Ishikawa (cell line): ENCODE results near the gene TBK1.

ENCODE experiments used
- CEBPB ChIP-seq: IDR thresholded peaks from 2 replicates; pipeline ENCODE4 v1.6.1; 2012
- CREB1 ChIP-seq: IDR thresholded peaks from 2 replicates; pipeline ENCODE4 v1.6.1; 2012; ENCODE audit warnings: low read depth
- EGR1 ChIP-seq: IDR thresholded peaks from 2 replicates; pipeline ENCODE4 v1.6.1; 2012
- EP300 ChIP-seq: IDR thresholded peaks from 2 replicates; pipeline ENCODE4 v1.6.1; 2012; ENCODE audit warnings: borderline replicate concordance
- FOXM1 ChIP-seq: IDR thresholded peaks from 2 replicates; pipeline ENCODE4 v1.6.1; 2012; ENCODE audit warnings: low read depth, borderline replicate concordance
- MAX ChIP-seq: IDR thresholded peaks from 2 replicates; pipeline ENCODE4 v1.6.1; 2012
- NFIC ChIP-seq: IDR thresholded peaks from 2 replicates; pipeline ENCODE4 v1.6.1; 2012
- RAD21 ChIP-seq: IDR thresholded peaks from 2 replicates; pipeline ENCODE4 v1.6.1; 2012; ENCODE audit warnings: low read depth
- REST ChIP-seq: IDR thresholded peaks from 2 replicates; pipeline ENCODE4 v1.6.1; 2012; ENCODE audit warnings: low read depth, mild to moderate bottlenecking
- TAF1 ChIP-seq: IDR thresholded peaks from 2 replicates; pipeline ENCODE4 v1.6.1; 2012; ENCODE audit warnings: low read depth, mild to moderate bottlenecking
- TCF12 ChIP-seq: IDR thresholded peaks from 2 replicates; pipeline ENCODE4 v1.6.1; 2012; ENCODE audit warnings: low read depth
- TEAD4 ChIP-seq: IDR thresholded peaks from 2 replicates; pipeline ENCODE4 v1.6.1; 2012
- USF1 ChIP-seq: IDR thresholded peaks from 2 replicates; pipeline ENCODE4 v1.6.1; 2012
- YY1 ChIP-seq: IDR thresholded peaks from 2 replicates; pipeline ENCODE4 v1.6.1; 2012; ENCODE audit warnings: low read depth
- ZBTB7A ChIP-seq: IDR thresholded peaks from 2 replicates; pipeline ENCODE4 v1.6.1; 2012; ENCODE audit warnings: low read depth

Gene TBK1

GRCh38 chr12:64486657-64487056 lies 34.7 kb downstream of the TBK1 start:
- TF ChIP-seq MAX (no peak), YY1 (no peak), NFIC (no peak), RAD21 (no peak), EGR1 (no peak), TAF1 (no peak), ZBTB7A (no peak), EP300 (no peak), FOXM1 (no peak), TEAD4 (no peak), CEBPB (no peak), CREB1 (no peak), USF1 (no peak), REST (no peak)

- no peak for TF ChIP-seq REST
- no peak for TF ChIP-seq CEBPB
- no peak for TF ChIP-seq NFIC
- no peak for TF ChIP-seq EGR1
- no peak for TF ChIP-seq TAF1
- TF ChIP-seq FOXM1, result no peak
- no peak for TF ChIP-seq EP300
- no peak for TF ChIP-seq USF1
- no peak for TF ChIP-seq ZBTB7A
- TF ChIP-seq CREB1, result no peak
- no peak for TF ChIP-seq MAX
- TF ChIP-seq RAD21, result no peak
- no peak for TF ChIP-seq TCF12
- no peak for TF ChIP-seq TEAD4
- no peak for TF ChIP-seq YY1
Observed at GRCh38 chr12:64491718-64492117, 39.8 kb downstream of the TBK1 start.

GRCh38 chr12:64493513-64493912 lies 41.6 kb downstream of the TBK1 start:
- TF ChIP-seq CEBPB (no peak), EGR1 (no peak), TCF12 (no peak), YY1 (no peak), ZBTB7A (no peak), TAF1 (no peak), TEAD4 (no peak), FOXM1 (no peak), MAX (no peak), EP300 (no peak), CREB1 (no peak), REST (no peak), NFIC (no peak), RAD21 (no peak), USF1 (no peak)
